IMR-90 (cell line): ENCODE measurements around the gene NTSR1.

Source experiments
- CEBPB ChIP-seq: IDR thresholded peaks from 2 replicates; pipeline ENCODE4 v1.6.1; 2012; ENCODE audit warnings: low read depth, low read length, improper control_type of control experiment
- CHD1 ChIP-seq: IDR thresholded peaks from 2 replicates; pipeline ENCODE4 v1.6.1; 2012; ENCODE audit warnings: low read depth, low read length, improper control_type of control experiment
- CTCF ChIP-seq: conservative IDR thresholded peaks from 2 replicates; pipeline ENCODE4 v1.5.1; 2012; ENCODE audit warnings: mild to moderate bottlenecking, low read depth, low read length, improper control_type of control experiment
- MXI1 ChIP-seq: IDR thresholded peaks from 2 replicates; pipeline ENCODE4 v1.6.1; 2012; ENCODE audit warnings: low read depth, mild to moderate bottlenecking, low read length, moderate library complexity, borderline replicate concordance
- POLR2A ChIP-seq: IDR thresholded peaks from 2 replicates; pipeline ENCODE4 v1.6.1; 2012; ENCODE audit warnings: mild to moderate bottlenecking, low read depth, low read length
- RAD21 ChIP-seq: IDR thresholded peaks from 2 replicates; pipeline ENCODE4 v1.6.1; 2012; ENCODE audit warnings: low read length, improper control_type of control experiment
- RFX5 ChIP-seq: IDR thresholded peaks from 2 replicates; pipeline ENCODE4 v1.8.0; 2012; ENCODE audit warnings: low read depth, mild to moderate bottlenecking, low read length, moderate library complexity

GRCh38 chr20:62741191-62741691, 32.6 kb downstream of the NTSR1 start:
- TF ChIP-seq CHD1, result no peak
- no peak for TF ChIP-seq RFX5
- no peak for TF ChIP-seq POLR2A
- no peak for TF ChIP-seq CTCF
- no peak for TF ChIP-seq MXI1
- no peak for TF ChIP-seq RAD21
- no peak for TF ChIP-seq CEBPB
